Bronchial epithelial cell (primary cell): ENCODE data around the gene TNF. TPM values are rescaled to one million over a fixed set of nuclear protein-coding genes. Genes with fewer than 3 reads are reported as not detected.

ENCODE experiments used
- DNase-seq: peaks from one replicate; pipeline ENCODE4 v3.0.0-alpha.2; 2010; ENCODE audit warnings: low read depth
- FAIRE-seq: peaks from 2 replicates; lab custom pipeline; 2011; peaks lifted over from hg19 to GRCh38; lab: Jason Lieb, UNC
- H3K27me3 ChIP-seq: 2 replicates; pipeline ENCODE4 v1.5.1; 2011; ENCODE audit warnings: low read length; ENCODE audit not compliant: control insufficient read depth, insufficient read depth
- H3K36me3 ChIP-seq: 2 replicates; pipeline ENCODE4 v1.5.1; 2011; ENCODE audit warnings: low read length; ENCODE audit not compliant: control insufficient read depth, insufficient read depth
- H3K4me3 ChIP-seq: 2 replicates; pipeline ENCODE4 v1.5.1; 2011; ENCODE audit warnings: mild to moderate bottlenecking, low read depth, low read length, control low read depth
- total RNA-seq: library from RNA; depleted of rRNA; stranded (reverse); fragments of >200 nt; gene quantifications from 2 replicates; pipeline ENCODE4 v1.2.1, GENCODE V29; 2014
- TF ChIP-seq, protein P1 (sequence below): IDR thresholded peaks from 2 replicates; pipeline ENCODE4 v1.5.1; 2011; ENCODE audit warnings: mild to moderate bottlenecking, moderate library complexity, low read length, control low read depth, inconsistent platforms; ENCODE audit not compliant: insufficient read depth, severe bottlenecking

The TNF gene
- total RNA-seq, 1 donor from 2014 or later = not detected

DNA sequence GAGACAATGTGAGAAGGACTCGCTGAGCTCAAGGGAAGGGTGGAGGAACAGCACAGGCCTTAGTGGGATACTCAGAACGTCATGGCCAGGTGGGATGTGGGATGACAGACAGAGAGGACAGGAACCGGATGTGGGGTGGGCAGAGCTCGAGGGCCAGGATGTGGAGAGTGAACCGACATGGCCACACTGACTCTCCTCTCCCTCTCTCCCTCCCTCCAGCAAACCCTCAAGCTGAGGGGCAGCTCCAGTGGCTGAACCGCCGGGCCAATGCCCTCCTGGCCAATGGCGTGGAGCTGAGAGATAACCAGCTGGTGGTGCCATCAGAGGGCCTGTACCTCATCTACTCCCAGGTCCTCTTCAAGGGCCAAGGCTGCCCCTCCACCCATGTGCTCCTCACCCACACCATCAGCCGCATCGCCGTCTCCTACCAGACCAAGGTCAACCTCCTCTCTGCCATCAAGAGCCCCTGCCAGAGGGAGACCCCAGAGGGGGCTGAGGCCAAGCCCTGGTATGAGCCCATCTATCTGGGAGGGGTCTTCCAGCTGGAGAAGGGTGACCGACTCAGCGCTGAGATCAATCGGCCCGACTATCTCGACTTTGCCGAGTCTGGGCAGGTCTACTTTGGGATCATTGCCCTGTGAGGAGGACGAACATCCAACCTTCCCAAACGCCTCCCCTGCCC, 1.7 kb downstream of the TNF start:
- TF ChIP-seq, protein P1, sequence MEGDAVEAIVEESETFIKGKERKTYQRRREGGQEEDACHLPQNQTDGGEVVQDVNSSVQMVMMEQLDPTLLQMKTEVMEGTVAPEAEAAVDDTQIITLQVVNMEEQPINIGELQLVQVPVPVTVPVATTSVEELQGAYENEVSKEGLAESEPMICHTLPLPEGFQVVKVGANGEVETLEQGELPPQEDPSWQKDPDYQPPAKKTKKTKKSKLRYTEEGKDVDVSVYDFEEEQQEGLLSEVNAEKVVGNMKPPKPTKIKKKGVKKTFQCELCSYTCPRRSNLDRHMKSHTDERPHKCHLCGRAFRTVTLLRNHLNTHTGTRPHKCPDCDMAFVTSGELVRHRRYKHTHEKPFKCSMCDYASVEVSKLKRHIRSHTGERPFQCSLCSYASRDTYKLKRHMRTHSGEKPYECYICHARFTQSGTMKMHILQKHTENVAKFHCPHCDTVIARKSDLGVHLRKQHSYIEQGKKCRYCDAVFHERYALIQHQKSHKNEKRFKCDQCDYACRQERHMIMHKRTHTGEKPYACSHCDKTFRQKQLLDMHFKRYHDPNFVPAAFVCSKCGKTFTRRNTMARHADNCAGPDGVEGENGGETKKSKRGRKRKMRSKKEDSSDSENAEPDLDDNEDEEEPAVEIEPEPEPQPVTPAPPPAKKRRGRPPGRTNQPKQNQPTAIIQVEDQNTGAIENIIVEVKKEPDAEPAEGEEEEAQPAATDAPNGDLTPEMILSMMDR = no peak
- H3K36me3 ChIP-seq = no peaks in the 10 kb centered on the region
- H3K4me3 ChIP-seq = no peak overlapping the region
- DNase-seq (no peak), FAIRE-seq (no peak)
- no peaks in the 10 kb centered on the region for H3K27me3 ChIP-seq

DNA sequence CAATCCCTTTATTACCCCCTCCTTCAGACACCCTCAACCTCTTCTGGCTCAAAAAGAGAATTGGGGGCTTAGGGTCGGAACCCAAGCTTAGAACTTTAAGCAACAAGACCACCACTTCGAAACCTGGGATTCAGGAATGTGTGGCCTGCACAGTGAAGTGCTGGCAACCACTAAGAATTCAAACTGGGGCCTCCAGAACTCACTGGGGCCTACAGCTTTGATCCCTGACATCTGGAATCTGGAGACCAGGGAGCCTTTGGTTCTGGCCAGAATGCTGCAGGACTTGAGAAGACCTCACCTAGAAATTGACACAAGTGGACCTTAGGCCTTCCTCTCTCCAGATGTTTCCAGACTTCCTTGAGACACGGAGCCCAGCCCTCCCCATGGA, 2.2 kb downstream of the TNF start:
- Histone ChIP-seq H3K4me3 (no peak overlapping the region), H3K36me3 (no peaks in the 10 kb centered on the region), H3K27me3 (no peaks in the 10 kb centered on the region)
- DNase-seq (no peak), FAIRE-seq (no peak)
- TF ChIP-seq, protein P1 = no peak

DNA sequence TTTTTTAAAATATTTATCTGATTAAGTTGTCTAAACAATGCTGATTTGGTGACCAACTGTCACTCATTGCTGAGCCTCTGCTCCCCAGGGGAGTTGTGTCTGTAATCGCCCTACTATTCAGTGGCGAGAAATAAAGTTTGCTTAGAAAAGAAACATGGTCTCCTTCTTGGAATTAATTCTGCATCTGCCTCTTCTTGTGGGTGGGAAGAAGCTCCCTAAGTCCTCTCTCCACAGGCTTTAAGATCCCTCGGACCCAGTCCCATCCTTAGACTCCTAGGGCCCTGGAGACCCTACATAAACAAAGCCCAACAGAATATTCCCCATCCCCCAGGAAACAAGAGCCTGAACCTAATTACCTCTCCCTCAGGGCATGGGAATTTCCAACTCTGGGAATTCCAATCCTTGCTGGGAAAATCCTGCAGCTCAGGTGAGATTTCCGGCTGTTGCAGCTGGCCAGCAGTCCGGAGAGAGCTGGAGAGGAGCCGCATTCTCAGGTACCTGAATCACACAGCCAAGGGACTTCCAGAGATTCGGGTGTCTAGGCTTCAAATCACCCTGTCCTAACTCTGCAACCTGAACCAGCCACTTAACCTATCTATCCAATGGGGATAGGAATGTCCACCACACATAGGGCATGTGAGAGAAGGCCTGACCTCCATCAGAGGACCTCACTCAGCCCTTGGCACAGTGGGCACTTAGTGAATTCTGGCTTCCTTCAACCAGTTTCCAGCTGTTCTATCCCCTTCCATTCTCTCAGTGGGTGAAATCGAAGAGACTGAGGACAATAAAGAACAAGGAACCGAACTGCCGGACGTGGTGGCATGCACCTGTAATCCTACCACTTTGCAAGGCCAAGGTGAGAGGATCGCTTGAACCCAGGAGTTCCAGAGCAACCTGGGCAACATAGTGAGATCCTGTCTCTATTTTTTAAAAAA, 3.1 kb downstream of the TNF start:
- no peaks in the 10 kb centered on the region for H3K27me3 ChIP-seq
- DNase-seq (peak; percentile 77), FAIRE-seq (no peak)
- TF ChIP-seq, protein P1 = no peak
- no peaks in the 10 kb centered on the region for H3K36me3 ChIP-seq
- H3K4me3 ChIP-seq = no peak overlapping the region

DNA sequence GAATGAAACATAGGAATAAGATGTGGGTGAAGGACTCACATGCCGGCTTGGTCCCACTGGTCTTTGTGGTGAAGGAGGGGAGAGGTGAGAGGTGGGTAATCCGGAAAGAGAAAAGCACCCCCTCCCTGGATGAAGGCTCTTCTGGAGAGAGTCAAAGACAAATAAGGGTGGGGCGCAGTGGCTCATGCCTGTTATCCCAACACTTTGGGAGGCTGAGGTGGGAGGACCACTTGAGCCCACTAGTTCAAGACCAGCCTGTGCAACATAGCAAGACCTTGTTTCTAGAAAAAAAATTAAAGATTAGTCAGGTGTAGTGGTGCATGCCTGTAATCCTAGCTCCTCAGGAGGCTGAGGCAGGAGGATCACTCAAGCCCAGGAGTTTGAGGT, 3.7 kb downstream of the TNF start:
- H3K36me3 ChIP-seq = no peaks in the 10 kb centered on the region
- H3K27me3 ChIP-seq = no peaks in the 10 kb centered on the region
- no peak overlapping the region for H3K4me3 ChIP-seq
- FAIRE-seq (no peak), DNase-seq (no peak)
- TF ChIP-seq, protein P1 = no peak

DNA sequence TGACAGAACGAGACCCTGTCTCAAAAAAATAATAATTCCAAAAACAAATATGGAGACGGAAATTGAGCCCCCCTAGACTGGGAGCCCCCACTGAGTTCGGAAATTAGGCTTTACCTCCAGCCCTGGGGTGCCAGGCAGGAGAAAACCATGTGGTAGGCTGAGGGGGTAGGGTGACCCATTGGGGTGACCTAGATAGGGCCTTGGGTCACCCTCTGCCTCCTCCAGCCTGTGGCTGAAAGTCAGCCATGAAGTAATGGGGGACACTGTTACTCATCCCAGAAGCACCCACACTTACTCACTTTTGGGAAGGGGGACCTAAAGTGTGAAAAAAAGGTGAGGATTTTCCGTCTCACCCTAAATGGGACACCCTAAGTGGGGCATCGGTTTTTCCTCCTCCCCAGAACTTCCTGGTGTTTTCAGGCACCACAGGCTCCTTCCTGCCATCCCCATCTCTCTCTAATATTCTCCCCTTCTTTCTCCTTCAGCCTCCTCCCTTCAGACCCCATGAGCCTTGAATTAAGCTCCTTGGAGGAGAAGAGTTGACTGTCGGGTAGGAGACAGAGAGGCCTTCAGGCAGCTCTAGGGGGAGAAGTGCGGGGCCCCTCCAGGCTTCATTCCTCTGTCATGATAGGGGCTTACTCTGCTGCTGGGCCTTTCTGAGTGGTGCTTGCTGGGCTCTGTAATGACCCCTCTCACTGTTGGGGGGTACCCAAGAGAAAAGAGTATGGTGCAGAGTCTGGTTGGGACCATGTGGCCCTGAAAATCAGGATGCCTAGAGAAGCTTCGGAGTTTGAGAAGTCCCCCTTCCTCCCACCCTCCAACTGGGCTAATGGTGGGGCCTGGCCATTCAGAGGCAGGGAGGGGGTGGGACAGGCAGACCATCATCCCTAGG, 4.4 kb downstream of the TNF start:
- no peak for DNase-seq
- TF ChIP-seq, protein P1 = no peak
- H3K36me3 ChIP-seq = no peaks in the 10 kb centered on the region
- FAIRE-seq = no peak
- no peaks in the 10 kb centered on the region for H3K27me3 ChIP-seq
- H3K4me3 ChIP-seq = no peak overlapping the region
